GM21825 (cell line): Measurements from ENCODE around the gene GATM.
"Not testable (repeated sequence)": the region's sequence is repeated elsewhere in the genome, so short reads cannot be mapped to it uniquely, and the experiment has no call there.

Experiments
- ATAC-seq: cut with Tn5 transposase; IDR thresholded peaks from one replicate; pipeline ENCODE4 v1.9.1; 2021; ENCODE audit warnings: mild to moderate bottlenecking, moderate library complexity; ENCODE audit not compliant: unreplicated experiment

GATM gene

GRCh38 chr15:45391746-45392583, 13.6 kb upstream of the GATM start:
- ATAC-seq, result peak; percentile 91

- no peak for ATAC-seq
Measured at GRCh38 chr15:45389351-45389750, 11.0 kb upstream of the GATM start.

- no peak for ATAC-seq
Measured at GRCh38 chr15:45387380-45388007, 9.2 kb upstream of the GATM start.

- no peak for ATAC-seq
Measured at GRCh38 chr15:45386974-45387373, 8.6 kb upstream of the GATM start.

- ATAC-seq, result no peak
Measured at GRCh38 chr15:45386420-45386819, 8.1 kb upstream of the GATM start.

- no peak for ATAC-seq
Measured at GRCh38 chr15:45385590-45385989, 7.2 kb upstream of the GATM start.

GRCh38 chr15:45384700-45385099, 6.4 kb upstream of the GATM start:
- no peak for ATAC-seq

- ATAC-seq, result no peak
Measured at GRCh38 chr15:45378913-45379262, 544 bp upstream of the GATM start.

GRCh38 chr15:45377609-45378148, 665 bp downstream of the GATM start:
- ATAC-seq, result peak; percentile 23

GRCh38 chr15:45376967-45377608, 1.3 kb downstream of the GATM start:
- ATAC-seq, result no peak

- no peak for ATAC-seq
Measured at GRCh38 chr15:45376300-45376928, 1.9 kb downstream of the GATM start.

GRCh38 chr15:45375836-45376235, 2.5 kb downstream of the GATM start:
- ATAC-seq, result no peak

GRCh38 chr15:45373976-45374375, 4.4 kb downstream of the GATM start:
- no peak for ATAC-seq

GRCh38 chr15:45372041-45372995, 6.0 kb downstream of the GATM start:
- no peak for ATAC-seq

GRCh38 chr15:45371546-45371945, 6.8 kb downstream of the GATM start:
- ATAC-seq, result no peak

- ATAC-seq, result not testable (repeated sequence)
Measured at GRCh38 chr15:45370042-45370441, 8.3 kb downstream of the GATM start.

GRCh38 chr15:45367222-45367621, 11.1 kb downstream of the GATM start:
- not testable (repeated sequence) for ATAC-seq

GRCh38 chr15:45364271-45364670, 14.1 kb downstream of the GATM start:
- no peak for ATAC-seq

GRCh38 chr15:45363801-45364200, 14.5 kb downstream of the GATM start:
- ATAC-seq, result no peak

GRCh38 chr15:45363334-45363733, 15.0 kb downstream of the GATM start:
- no peak for ATAC-seq
